ENCODE data around the gene TMED1. TPM values are rescaled to one million over a fixed set of nuclear protein-coding genes. Genes with fewer than 3 reads are reported as not detected.

TMED1 gene
- total RNA-seq, 1 donor from 2014 or later = 25.0 TPM

DNA sequence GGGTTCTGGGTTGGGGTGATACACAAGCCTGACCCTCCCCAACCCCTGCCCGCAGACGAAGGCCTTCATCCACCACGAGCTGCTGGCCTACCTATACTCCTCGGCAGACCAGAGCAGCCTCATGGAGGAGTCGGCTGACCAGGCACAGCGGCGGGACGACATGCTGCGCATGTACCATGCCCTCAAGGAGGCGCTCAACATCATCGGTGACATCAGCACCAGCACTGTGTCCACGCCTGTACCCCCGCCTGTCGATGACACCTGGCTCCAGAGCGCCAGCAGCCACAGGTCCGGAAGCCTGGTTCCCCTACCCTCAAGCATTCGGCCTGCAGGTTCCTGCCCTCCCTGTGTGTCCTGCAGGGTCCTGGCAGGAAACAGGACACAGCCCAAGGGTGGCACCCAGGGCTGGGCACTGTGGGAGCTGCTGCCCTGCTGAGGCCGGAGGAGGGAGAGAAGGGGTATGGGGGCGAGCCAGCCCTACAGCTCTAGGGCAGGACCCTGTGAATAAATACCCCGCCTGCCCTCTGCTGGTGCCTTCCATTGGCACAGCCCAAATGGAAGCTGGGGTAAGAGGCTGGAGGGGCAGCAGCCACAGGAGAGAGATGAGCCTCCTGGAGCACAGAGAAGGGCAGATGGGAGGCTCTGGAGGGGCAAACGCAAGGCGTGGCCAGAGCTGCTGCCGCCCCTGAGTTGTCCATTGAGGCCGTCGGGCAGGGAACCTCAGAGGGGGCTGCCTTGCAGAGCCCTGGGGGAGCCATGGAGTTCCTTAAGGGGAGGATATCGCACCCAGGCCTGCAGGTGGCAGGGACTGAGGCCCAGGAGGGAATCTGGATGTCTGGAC is 6.8 kb downstream of the TMED1 start:
- Histone ChIP-seq H3K4me1 (no peaks in the 10 kb centered on the region), H3K27me3 (no peaks in the 10 kb centered on the region), H3K27ac (no peak overlapping the region), H3K9me3 (no peaks in the 10 kb centered on the region), H3K36me3 (peaks cover 68 to 92% of the 10 kb centered on the region in 2 donors), H3K4me3 (no peak overlapping the region)
- TF ChIP-seq, protein P1, sequence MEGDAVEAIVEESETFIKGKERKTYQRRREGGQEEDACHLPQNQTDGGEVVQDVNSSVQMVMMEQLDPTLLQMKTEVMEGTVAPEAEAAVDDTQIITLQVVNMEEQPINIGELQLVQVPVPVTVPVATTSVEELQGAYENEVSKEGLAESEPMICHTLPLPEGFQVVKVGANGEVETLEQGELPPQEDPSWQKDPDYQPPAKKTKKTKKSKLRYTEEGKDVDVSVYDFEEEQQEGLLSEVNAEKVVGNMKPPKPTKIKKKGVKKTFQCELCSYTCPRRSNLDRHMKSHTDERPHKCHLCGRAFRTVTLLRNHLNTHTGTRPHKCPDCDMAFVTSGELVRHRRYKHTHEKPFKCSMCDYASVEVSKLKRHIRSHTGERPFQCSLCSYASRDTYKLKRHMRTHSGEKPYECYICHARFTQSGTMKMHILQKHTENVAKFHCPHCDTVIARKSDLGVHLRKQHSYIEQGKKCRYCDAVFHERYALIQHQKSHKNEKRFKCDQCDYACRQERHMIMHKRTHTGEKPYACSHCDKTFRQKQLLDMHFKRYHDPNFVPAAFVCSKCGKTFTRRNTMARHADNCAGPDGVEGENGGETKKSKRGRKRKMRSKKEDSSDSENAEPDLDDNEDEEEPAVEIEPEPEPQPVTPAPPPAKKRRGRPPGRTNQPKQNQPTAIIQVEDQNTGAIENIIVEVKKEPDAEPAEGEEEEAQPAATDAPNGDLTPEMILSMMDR (IDR thresholded peaks at IDR 0.05) = no peak
- intact Hi-C loops (cut with DNase I) = no loop called here
- no peak for DNase-seq (ENCODE audit: low spot score in 2 of 2)

DNA sequence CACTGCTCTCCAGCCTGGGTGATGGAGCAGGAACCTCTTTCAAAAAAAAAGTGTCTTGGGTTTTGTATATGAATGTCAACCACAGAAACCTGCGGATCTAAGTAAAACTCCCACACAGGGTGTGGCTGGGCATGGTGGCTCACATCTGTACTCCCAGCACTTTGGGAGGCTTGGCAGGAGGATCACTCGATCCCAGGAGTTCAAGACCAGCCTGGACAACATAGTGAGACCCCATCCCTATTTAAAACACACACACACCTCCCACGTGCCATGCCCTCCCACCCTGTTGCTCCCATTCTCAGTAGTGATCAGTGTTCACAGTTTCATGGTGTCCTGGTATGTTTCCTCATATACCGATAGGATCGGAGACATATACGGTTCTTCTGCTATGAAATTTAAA is 9.2 kb downstream of the TMED1 start:
- intact Hi-C loops (cut with DNase I) = no loop called here
- no peak for DNase-seq (ENCODE audit: low spot score in 2 of 2)
- no peaks in the 10 kb centered on the region for H3K27me3 ChIP-seq
- H3K9me3 ChIP-seq = no peaks in the 10 kb centered on the region
- H3K4me3 ChIP-seq = no peak overlapping the region
- H3K27ac ChIP-seq = no peak overlapping the region
- H3K36me3 ChIP-seq = peaks cover 78 to 89% of the 10 kb centered on the region in 2 donors
- TF ChIP-seq, protein P1 (IDR thresholded peaks at IDR 0.05) = no peak
- H3K4me1 ChIP-seq = no peaks in the 10 kb centered on the region

DNA sequence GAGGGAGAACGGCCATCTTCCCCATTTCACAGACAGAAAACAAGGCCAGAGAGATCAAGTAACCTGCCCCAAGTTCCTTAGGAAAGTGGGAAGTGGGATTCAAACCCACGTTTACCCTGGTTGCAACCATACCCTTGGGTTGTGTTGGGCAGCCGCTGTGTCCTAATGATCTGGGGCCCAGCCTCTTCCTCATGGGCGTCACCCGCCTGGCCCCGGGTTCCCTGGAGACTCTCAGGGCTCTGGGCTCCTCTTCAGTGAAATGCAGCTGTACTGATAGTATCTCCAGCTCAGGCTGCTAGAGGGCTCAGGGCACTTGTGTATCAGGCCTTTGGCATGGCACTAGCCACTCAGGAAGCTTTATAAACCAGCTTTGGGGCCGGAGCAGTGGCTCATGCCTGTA is 9.8 kb downstream of the TMED1 start:
- intact Hi-C loops (cut with DNase I) = no loop called here
- peaks cover 81 to 89% of the 10 kb centered on the region in 2 donors for H3K36me3 ChIP-seq

DNA sequence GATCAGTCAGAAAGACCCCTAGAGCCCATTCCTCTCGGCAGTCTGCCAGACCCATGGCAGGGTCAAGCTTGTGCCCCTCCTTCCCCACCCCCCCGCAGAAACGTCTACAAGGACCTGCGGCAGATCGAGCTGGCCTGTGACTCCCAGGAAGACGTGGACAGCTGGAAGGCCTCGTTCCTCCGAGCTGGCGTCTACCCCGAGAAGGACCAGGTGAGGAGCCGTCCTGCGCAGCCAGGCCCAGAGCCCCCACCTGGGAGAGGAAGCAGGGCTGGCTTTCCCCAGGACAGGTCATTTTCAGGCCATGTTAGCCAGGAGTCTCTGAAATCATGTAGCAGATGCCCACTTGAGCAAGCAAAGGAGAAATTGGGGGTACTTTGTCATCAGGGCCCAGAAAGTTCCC is 12.3 kb downstream of the TMED1 start:
- Histone ChIP-seq H3K36me3 (peaks cover 80% of the 10 kb centered on the region in 2 donors), H3K4me1 (peaks cover 0 to under 1% of the 10 kb centered on the region in 2 donors), H3K4me3 (no peak overlapping the region), H3K27me3 (no peaks in the 10 kb centered on the region), H3K9me3 (no peaks in the 10 kb centered on the region), H3K27ac (no peak overlapping the region)
- TF ChIP-seq, protein P1 (IDR thresholded peaks at IDR 0.05) = no peak
- DNase-seq (ENCODE audit: low spot score in 2 of 2) = no peak
- intact Hi-C loops (cut with DNase I) = no loop called here

More for the DNA sequence above, 9.8 kb downstream of the TMED1 start:
- Histone ChIP-seq H3K27ac (no peak overlapping the region), H3K4me1 (no peaks in the 10 kb centered on the region), H3K9me3 (no peaks in the 10 kb centered on the region), H3K4me3 (no peak overlapping the region), H3K27me3 (no peaks in the 10 kb centered on the region)
- TF ChIP-seq, protein P1 (IDR thresholded peaks at IDR 0.05) = no peak
- DNase-seq (ENCODE audit: low spot score in 2 of 2) = no peak

DNA sequence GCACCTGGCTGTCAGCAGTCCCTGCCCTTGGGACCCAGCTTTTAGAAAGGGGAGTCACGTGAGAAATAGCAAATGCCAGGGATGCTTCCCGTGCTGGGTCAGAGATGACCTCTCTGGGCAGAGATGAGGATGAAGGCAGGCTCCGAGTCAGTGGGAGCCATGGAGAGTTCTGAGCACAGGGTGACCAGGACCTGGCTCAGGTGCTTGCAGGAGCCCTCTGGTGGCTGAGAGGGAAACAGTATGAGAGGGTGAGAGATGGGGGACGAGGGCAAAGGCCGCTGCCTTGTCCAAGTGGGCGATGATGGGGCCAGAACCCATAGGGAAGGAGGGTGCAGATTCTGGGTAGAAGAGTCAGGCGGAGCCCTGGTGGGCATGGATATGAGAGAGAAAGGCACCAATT is 15.8 kb downstream of the TMED1 start:
- Histone ChIP-seq H3K4me3 (no peak overlapping the region), H3K4me1 (peaks cover 9 to 10% of the 10 kb centered on the region in 2 donors), H3K27me3 (no peaks in the 10 kb centered on the region), H3K27ac (no peak overlapping the region), H3K9me3 (no peaks in the 10 kb centered on the region), H3K36me3 (peaks cover 50 to 52% of the 10 kb centered on the region in 2 donors)
- TF ChIP-seq, protein P1 (IDR thresholded peaks at IDR 0.05) = no peak
- no peak for DNase-seq (ENCODE audit: low spot score in 2 of 2)
- intact Hi-C loops (cut with DNase I) = no loop called here

Data from ascending aorta (tissue), 2 donors.